Uterus (tissue), 4 donors: Measurements from ENCODE around the gene CDCP2. TPM values are rescaled to one million over a fixed set of nuclear protein-coding genes. Genes with fewer than 3 reads are reported as not detected.
"Not testable (repeated sequence)": the region's sequence is repeated elsewhere in the genome, so short reads cannot be mapped to it uniquely, and the experiment has no call there.

ENCODE experiments used
- DNase-seq, 2 donors: peaks; one replicate each; pipeline ENCODE4 v3.0.0-alpha.2; 2019 to 2020
- H3K27ac ChIP-seq, 2 donors: fragments of 200-600 bp; sonication (generic); 1 replicate in 1 of 2; 2 replicates in 1 of 2; pipeline ENCODE4 v1.5.1; 2016 to 2018
- H3K27me3 ChIP-seq, 2 donors: fragments of 200-600 bp; sonication (generic); one replicate each; pipeline ENCODE4 v1.5.1; 2018 to 2019; ENCODE audit warnings: control low read depth in 1 of 2
- H3K36me3 ChIP-seq, 2 donors: fragments of 200-600 bp; sonication (generic); one replicate each; pipeline ENCODE4 v1.5.1; 2019; ENCODE audit warnings: control low read depth in 1 of 2
- H3K4me1 ChIP-seq, 2 donors: fragments of 200-600 bp; sonication (generic); one replicate each; pipeline ENCODE4 v1.5.1; 2018 to 2019; ENCODE audit warnings: control low read depth in 1 of 2
- H3K4me3 ChIP-seq, 2 donors: fragments of 200-600 bp; sonication (generic); 1 replicate in 1 of 2; 2 replicates in 1 of 2; pipeline ENCODE4 v1.5.1; 2018 to 2019; ENCODE audit warnings: mild to moderate bottlenecking in 1 of 2
- H3K9me3 ChIP-seq, 2 donors: fragments of 200-600 bp; sonication (generic); one replicate each; pipeline ENCODE4 v1.5.1; 2019; ENCODE audit warnings: control low read depth in 1 of 2
- POLR2A ChIP-seq, 2 donors: fragments of 450-650 bp; IDR thresholded peaks; one replicate each; pipeline ENCODE4 v1.6.1; 2016; ENCODE audit warnings: antibody characterized with exemption in 2 of 2, mild to moderate bottlenecking in 1 of 2, moderate library complexity in 1 of 2
- intact Hi-C: fragments of 100-400 bp; cut with DNase I; formaldehyde crosslinking; loops from one replicate; pipeline ENCODE4 v1.15.1; 2023; ENCODE audit warnings: low total_unique reads
- total RNA-seq, 4 donors: library from RNA; depleted of rRNA in 3 of 4; stranded (reverse); fragments of >200 nt in 3 of 4; gene quantifications; one replicate each; pipeline versions ENCODE4 v1.1.0 to v1.2.4, GENCODE V29; 2014 to 2023
- TF ChIP-seq, protein P1 (sequence below), 4 experiments: fragments of 200-600 bp in 2 of 4; fragments of 450-650 bp in 2 of 4; sonication (generic) in 2 of 4; IDR thresholded peaks; one replicate each; pipeline ENCODE4 v1.5.1; 2016 to 2019; ENCODE audit warnings: antibody characterized with exemption in 4 of 4, mild to moderate bottlenecking in 2 of 4, moderate library complexity in 1 of 4
- donor health status: DM: yes; HTN: yes; CAD: no.

CDCP2 gene
- total RNA-seq, 4 donors from 2014 or later = 0.18 to 0.28 TPM; not detected in 2

GRCh38 chr1:54168206-54168965, 15.6 kb upstream of the CDCP2 start:
- no peaks in the 10 kb centered on the region for H3K9me3 ChIP-seq
- H3K4me1 ChIP-seq = no peaks in the 10 kb centered on the region
- intact Hi-C loops = no loop called here
- DNase-seq = no peak
- TF ChIP-seq POLR2A (IDR thresholded peaks at IDR 0.05) = no peak
- TF ChIP-seq, protein P1, sequence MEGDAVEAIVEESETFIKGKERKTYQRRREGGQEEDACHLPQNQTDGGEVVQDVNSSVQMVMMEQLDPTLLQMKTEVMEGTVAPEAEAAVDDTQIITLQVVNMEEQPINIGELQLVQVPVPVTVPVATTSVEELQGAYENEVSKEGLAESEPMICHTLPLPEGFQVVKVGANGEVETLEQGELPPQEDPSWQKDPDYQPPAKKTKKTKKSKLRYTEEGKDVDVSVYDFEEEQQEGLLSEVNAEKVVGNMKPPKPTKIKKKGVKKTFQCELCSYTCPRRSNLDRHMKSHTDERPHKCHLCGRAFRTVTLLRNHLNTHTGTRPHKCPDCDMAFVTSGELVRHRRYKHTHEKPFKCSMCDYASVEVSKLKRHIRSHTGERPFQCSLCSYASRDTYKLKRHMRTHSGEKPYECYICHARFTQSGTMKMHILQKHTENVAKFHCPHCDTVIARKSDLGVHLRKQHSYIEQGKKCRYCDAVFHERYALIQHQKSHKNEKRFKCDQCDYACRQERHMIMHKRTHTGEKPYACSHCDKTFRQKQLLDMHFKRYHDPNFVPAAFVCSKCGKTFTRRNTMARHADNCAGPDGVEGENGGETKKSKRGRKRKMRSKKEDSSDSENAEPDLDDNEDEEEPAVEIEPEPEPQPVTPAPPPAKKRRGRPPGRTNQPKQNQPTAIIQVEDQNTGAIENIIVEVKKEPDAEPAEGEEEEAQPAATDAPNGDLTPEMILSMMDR (IDR thresholded peaks at IDR 0.05) = no peak
- H3K36me3 ChIP-seq = no peaks in the 10 kb centered on the region
- H3K4me3 ChIP-seq = no peak overlapping the region
- H3K27ac ChIP-seq = no peak overlapping the region
- H3K27me3 ChIP-seq = no peaks in the 10 kb centered on the region

- intact Hi-C loops = no loop called here
- DNase-seq = no peak
- no peak for TF ChIP-seq POLR2A (IDR thresholded peaks at IDR 0.05)
- TF ChIP-seq, protein P1 (IDR thresholded peaks at IDR 0.05) = no peak
Measured at GRCh38 chr1:54167422-54168139, 14.8 kb upstream of the CDCP2 start.

GRCh38 chr1:54166357-54166756, 13.6 kb upstream of the CDCP2 start:
- H3K36me3 ChIP-seq, intact Hi-C loops: not testable (repeated sequence)

More at GRCh38 chr1:54167422-54168139, 14.8 kb upstream of the CDCP2 start:
- Histone ChIP-seq H3K4me3 (no peak overlapping the region), H3K36me3 (no peaks in the 10 kb centered on the region), H3K27me3 (no peaks in the 10 kb centered on the region), H3K27ac (no peak overlapping the region), H3K9me3 (no peaks in the 10 kb centered on the region), H3K4me1 (no peaks in the 10 kb centered on the region)

GRCh38 chr1:54165146-54165545, 12.3 kb upstream of the CDCP2 start:
- intact Hi-C loops = no loop called here
- DNase-seq = no peak

More at GRCh38 chr1:54166357-54166756, 13.6 kb upstream of the CDCP2 start:
- not testable (repeated sequence) for H3K9me3 ChIP-seq, H3K27ac ChIP-seq, H3K27me3 ChIP-seq, H3K4me3 ChIP-seq, H3K4me1 ChIP-seq, DNase-seq

GRCh38 chr1:54163573-54163972, 10.8 kb upstream of the CDCP2 start:
- DNase-seq = no peak
- no peak overlapping the region for H3K27ac ChIP-seq
- H3K4me1 ChIP-seq = no peaks in the 10 kb centered on the region
- intact Hi-C loops = no loop called here
- no peak overlapping the region for H3K4me3 ChIP-seq
- no peaks in the 10 kb centered on the region for H3K9me3 ChIP-seq
- no peaks in the 10 kb centered on the region for H3K36me3 ChIP-seq
- no peaks in the 10 kb centered on the region for H3K27me3 ChIP-seq
- no peak for TF ChIP-seq POLR2A (IDR thresholded peaks at IDR 0.05)
- TF ChIP-seq, protein P1 (IDR thresholded peaks at IDR 0.05) = no peak

More at GRCh38 chr1:54165146-54165545, 12.3 kb upstream of the CDCP2 start:
- H3K9me3 ChIP-seq = no peaks in the 10 kb centered on the region
- H3K27ac ChIP-seq = no peak overlapping the region
- H3K4me1 ChIP-seq = no peaks in the 10 kb centered on the region
- no peaks in the 10 kb centered on the region for H3K27me3 ChIP-seq
- no peaks in the 10 kb centered on the region for H3K36me3 ChIP-seq
- TF ChIP-seq POLR2A (IDR thresholded peaks at IDR 0.05) = no peak
- TF ChIP-seq, protein P1 (IDR thresholded peaks at IDR 0.05) = no peak
- no peak overlapping the region for H3K4me3 ChIP-seq
